GM13976 (cell line): Measurements from ENCODE around the gene ABL2.

Experiments used
- DNase-seq: peaks from one replicate; pipeline ENCODE4 v3.0.0; 2012; ENCODE audit warnings: low spot score
- CTCF ChIP-seq: IDR thresholded peaks from 2 replicates; pipeline ENCODE4 v1.5.1; 2012; ENCODE audit warnings: borderline replicate concordance, mild to moderate bottlenecking; ENCODE audit not compliant: insufficient read depth; ENCODE audit errors: extremely low read depth, missing control alignments, control extremely low read depth
- in situ Hi-C: fragments of 300-500 bp; cut with MboI; formaldehyde crosslinking; loops from one replicate; pipeline ENCODE4 v1.12.0; 2022; ENCODE audit warnings: low sequenced_read_pairs, mixed read lengths, inconsistent platforms; ENCODE audit not compliant: unreplicated experiment

The ABL2 gene

GRCh38 chr1:179082999-179083335 is 146.5 kb downstream of the ABL2 start:
- in situ Hi-C loops = loop anchor here (25.0 kb wide), 1 partner anchor 729 kb away; no protein-coding TSS in a partner anchor

GRCh38 chr1:179082333-179082998 is 147.0 kb downstream of the ABL2 start:
- DNase-seq = peak; percentile 48
- no peak for TF ChIP-seq CTCF
- in situ Hi-C loops = loop anchor here (25.0 kb wide), 1 partner anchor 730 kb away; no protein-coding TSS in a partner anchor

More at GRCh38 chr1:179082999-179083335, 146.5 kb downstream of the ABL2 start:
- DNase-seq = peak; percentile 55
- TF ChIP-seq CTCF = no peak

- in situ Hi-C loops = loop anchor here (25.0 kb wide), 1 partner anchor 730 kb away; no protein-coding TSS in a partner anchor
Measured at GRCh38 chr1:179081687-179082332, 147.7 kb downstream of the ABL2 start, which contains the start of gene TOR3A. TSS of gene TOR3A (plus strand) at chr1:179082070. CDS start at chr1:179082129, 59 bp downstream.

GRCh38 chr1:179080866-179081686 is 148.4 kb downstream of the ABL2 start:
- in situ Hi-C loops = loop anchor here (25.0 kb wide), 1 partner anchor 731 kb away; no protein-coding TSS in a partner anchor
- TF ChIP-seq CTCF = no peak
- DNase-seq = peak; percentile 46

More at GRCh38 chr1:179081687-179082332, 147.7 kb downstream of the ABL2 start, which contains the start of gene TOR3A:
- TF ChIP-seq CTCF = no peak
- peak; percentile 96 for DNase-seq

GRCh38 chr1:179079113-179079761 is 150.2 kb downstream of the ABL2 start:
- peak; percentile 70 for DNase-seq
- in situ Hi-C loops = loop anchor here (5.0 to 25.0 kb wide), 2 partner anchors 288 to 733 kb away; partner anchors contain the start of gene AXDND1
- peak; percentile 71 for TF ChIP-seq CTCF
